K562 (cell line): Measurements from ENCODE around the gene STK4. TPM values are rescaled to one million over a fixed set of nuclear protein-coding genes. Genes with fewer than 3 reads are reported as not detected.

Experiments
- DPF2 ChIP-seq: fragments of 450-650 bp; IDR thresholded peaks from 2 replicates; pipeline ENCODE4 v1.6.1; 2016
- EP300 ChIP-seq: IDR thresholded peaks from 2 replicates; pipeline ENCODE4 v1.6.1; 2012; ENCODE audit warnings: low read length, improper control_type of control experiment
- KLF10 ChIP-seq: fragments of 250-450 bp; sonication (Bioruptor Pico); IDR thresholded peaks from 2 replicates; pipeline ENCODE4 v1.6.1; 2021; ENCODE audit warnings: matching md5 sums
- MITF ChIP-seq: IDR thresholded peaks from 2 replicates; pipeline ENCODE4 v1.6.1; 2014; ENCODE audit warnings: antibody characterized with exemption
- NKRF ChIP-seq: fragments of 450-650 bp; IDR thresholded peaks from 2 replicates; pipeline ENCODE4 v1.6.1; 2016; ENCODE audit warnings: borderline replicate concordance
- POLR2H ChIP-seq: IDR thresholded peaks from 2 replicates; pipeline ENCODE4 v1.6.1; 2016; ENCODE audit warnings: missing genetic modification characterization, low read depth, mild to moderate bottlenecking, control low read depth, missing compliant biosample characterization, moderate library complexity
- PTBP1 ChIP-seq: fragments of 200-400 bp; formaldehyde crosslinking; IDR thresholded peaks from 2 replicates; pipeline ENCODE4 v1.6.1; 2017; ENCODE audit warnings: low read depth, low read length
- RBM39 ChIP-seq: fragments of 200-400 bp; formaldehyde crosslinking; optimal IDR thresholded peaks from 2 replicates; pipeline ENCODE3; 2018; ENCODE audit warnings: low read depth, low read length
- SAP30 ChIP-seq: fragments of 200-600 bp; sonication (generic); IDR thresholded peaks from 2 replicates; pipeline ENCODE4 v1.6.1; 2012; ENCODE audit warnings: borderline replicate concordance, low read depth, mild to moderate bottlenecking, moderate library complexity, low read length, control low read depth, inconsistent platforms; ENCODE audit not compliant: insufficient read depth, poor library complexity, severe bottlenecking
- THAP12 ChIP-seq: fragments of 250-450 bp; sonication (Bioruptor Pico); IDR thresholded peaks from 2 replicates; pipeline ENCODE4 v1.9.0; 2021; ENCODE audit warnings: mild to moderate bottlenecking, inconsistent platforms
- TSC22D4 ChIP-seq: fragments of 450-650 bp; IDR thresholded peaks from 2 replicates; pipeline ENCODE4 v1.6.1; 2016; ENCODE audit warnings: missing genetic modification characterization, missing biosample characterization, control low read depth
- VEZF1 ChIP-seq: fragments of 200-800 bp; sonication (Bioruptor generic); IDR thresholded peaks from 2 replicates; pipeline ENCODE4 v1.6.1; 2017; ENCODE audit warnings: missing genetic modification characterization, missing compliant biosample characterization
- ZBTB1 ChIP-seq: sonication (generic); formaldehyde crosslinking; IDR thresholded peaks from 2 replicates; pipeline ENCODE4 v1.8.1; 2023; ENCODE audit warnings: missing genetic modification reagents, low read depth, mild to moderate bottlenecking, borderline replicate concordance
- ZNF280A ChIP-seq: fragments of 450-650 bp; IDR thresholded peaks from 2 replicates; pipeline ENCODE4 v1.6.1; 2018; ENCODE audit warnings: mild to moderate bottlenecking, low read depth; ENCODE audit not compliant: partially characterized antibody
- ZNF511 ChIP-seq: sonication (generic); formaldehyde crosslinking; IDR thresholded peaks from 2 replicates; pipeline ENCODE4 v1.8.0; 2022; ENCODE audit warnings: mild to moderate bottlenecking, missing genetic modification reagents
- ZNF584 ChIP-seq: fragments of 200-800 bp; sonication (Bioruptor generic); IDR thresholded peaks from 2 replicates; pipeline ENCODE4 v1.6.1; 2016; ENCODE audit warnings: low read depth, mild to moderate bottlenecking, missing genetic modification characterization, missing compliant biosample characterization
- polyA plus RNA-seq, 8 experiments: library from polyadenylated mRNA; depleted of rRNA in 4 of 8; stranded (reverse) in 5 of 8; unstranded in 3 of 8; fragments of >200 nt; fragmentation: Nextera tagmentation in 2 of 8; fragmentation: Illumina TruSeq in 1 of 8; extraction: Ambion mirVana in 2 of 8; extraction: Trizol in 1 of 8; gene quantifications; 2 replicates each; pipeline versions ENCODE4 v1.2.1 to v1.2.3, GENCODE V29; 2011 to 2014; ENCODE audit warnings: inconsistent platforms in 1 of 8, missing spikeins in 1 of 8
- total RNA-seq, 7 experiments: library from RNA; depleted of rRNA in 6 of 7; stranded (reverse); fragments of >200 nt in 6 of 7; fragmentation: Illumina TruSeq in 2 of 7; extraction: Trizol in 2 of 7; gene quantifications; 2 replicates each; pipeline versions ENCODE4 v1.2.1 to v1.2.3, GENCODE V29; 2011 to 2021; ENCODE audit warnings: low replicate concordance in 1 of 7

The STK4 gene
- total and polyA plus RNA-seq, 9 of the 15 experiments (the other 6 are each of a cell fraction or from before 2014, with no cell fraction given): 11.9 to 30.6 (median 22.2) TPM

GRCh38 chr20:44960103-44960852 lies 6.0 kb upstream of the STK4 start, which contains the start of gene TOMM34 (continued):
- TF ChIP-seq VEZF1 (peak; percentile 62), NKRF (peak; percentile 63; the same call in 1 of the 2 replicates), DPF2 (peak; percentile 81), KLF10 (CRISPR knock-in tag) (no peak), POLR2H (peak; percentile 56; the same call in 1 of the 2 replicates), EP300 (no peak), ZNF511 (CRISPR knock-in tag) (0 out of 2 replicates have a peak, but pooled peaks have one; percentile 32), ZNF584 (CRISPR knock-in tag) (no peak), PTBP1 (no peak), MITF (0 out of 2 replicates have a peak, but pooled peaks have one; percentile 11), ZBTB1 (CRISPR knock-in tag) (no peak; the same call in 1 of the 2 replicates), RBM39 (peak; percentile 1), TSC22D4 (tag) (no peak), ZNF280A (no peak), SAP30 (peak; percentile 61), THAP12 (0 out of 2 replicates have a peak, but pooled peaks have one; percentile 43)
